PC-3 (cell line): ENCODE data around the gene IGFBP6. TPM values are rescaled to one million over a fixed set of nuclear protein-coding genes. Genes with fewer than 3 reads are reported as not detected.

Experiments used
- ATAC-seq: fragments of 200-7000 bp; cut with Tn5 transposase; 2 replicates; pipeline ENCODE4 v1.9.1; 2020; ENCODE audit warnings: mild to moderate bottlenecking, moderate library complexity
- BruUV-seq: library from RNA; stranded (reverse); fragments of 400-500 nt; replicated peaks from 2 replicates; lab custom pipeline; 2021; lab: Mats Ljungman, UMichigan
- CTCF ChIA-PET: fragments of 300-600 bp; sonication (Branson Sonifier 250); formaldehyde crosslinking; loops from one replicate; lab custom pipeline; 2022; ENCODE audit warnings: antibody characterized with exemption; lab: Charles Lee
- POLR2A ChIA-PET: fragments of 300-600 bp; sonication (Branson Sonifier 250); formaldehyde crosslinking; loops from one replicate; lab custom pipeline; 2022; ENCODE audit warnings: antibody characterized with exemption; ENCODE audit not compliant: unreplicated experiment; lab: Charles Lee
- DNase-seq: peaks from one replicate; pipeline ENCODE4 v3.0.0-alpha.2; 2015
- H2AFZ ChIP-seq: fragments of 300-600 bp; sonication (generic); 2 replicates; pipeline ENCODE4 v1.6.0; 2016; ENCODE audit warnings: antibody characterized with exemption, low read length
- H3F3A ChIP-seq: fragments of 300-600 bp; sonication (generic); one replicate; pipeline ENCODE4 v1.6.0; 2017; ENCODE audit warnings: antibody characterized with exemption, low read length, control low read depth, mild to moderate bottlenecking; ENCODE audit not compliant: unreplicated experiment
- H3K27ac ChIP-seq: fragments of 300-600 bp; sonication (generic); 2 replicates; pipeline ENCODE4 v1.5.1; 2016; ENCODE audit warnings: mild to moderate bottlenecking, low read length
- H3K27me3 ChIP-seq: fragments of 300-600 bp; sonication (generic); 2 replicates; pipeline ENCODE4 v1.6.1; 2016; ENCODE audit warnings: low read length, mixed read lengths
- H3K36me3 ChIP-seq: fragments of 300-600 bp; sonication (generic); 2 replicates; pipeline ENCODE4 v1.6.1; 2016; ENCODE audit warnings: low read depth, mixed run types, low read length, mixed read lengths
- H3K4me1 ChIP-seq: fragments of 300-600 bp; sonication (generic); 2 replicates; pipeline ENCODE4 v1.5.1; 2016; ENCODE audit warnings: low read length; ENCODE audit not compliant: insufficient read depth
- H3K4me2 ChIP-seq: fragments of 300-600 bp; sonication (generic); 2 replicates; pipeline ENCODE4 v1.6.0; 2016; ENCODE audit warnings: low read length
- H3K4me3 ChIP-seq: fragments of 300-600 bp; sonication (generic); 2 replicates; pipeline ENCODE4 v1.5.1; 2016; ENCODE audit warnings: mild to moderate bottlenecking, low read length, mixed read lengths
- H3K79me2 ChIP-seq: fragments of 300-600 bp; sonication (generic); 2 replicates; pipeline ENCODE4 v1.6.1; 2017; ENCODE audit warnings: low read length, mixed read lengths
- H3K9ac ChIP-seq: fragments of 300-600 bp; sonication (generic); 2 replicates; pipeline ENCODE4 v1.6.0; 2016; ENCODE audit warnings: mild to moderate bottlenecking, low read length
- H3K9me2 ChIP-seq: fragments of 300-600 bp; sonication (generic); replicated peaks from 2 replicates; pipeline ENCODE4 v1.6.1; 2016; ENCODE audit warnings: mixed run types, low read length, mixed read lengths
- H3K9me3 ChIP-seq: fragments of 300-600 bp; sonication (generic); 2 replicates; pipeline ENCODE4 v1.6.1; 2016; ENCODE audit warnings: low read length, mixed read lengths
- H4K20me1 ChIP-seq: fragments of 300-600 bp; sonication (generic); 2 replicates; pipeline ENCODE4 v1.6.1; 2016; ENCODE audit warnings: low read length, mixed read lengths
- EZH2 ChIP-seq: fragments of 300-600 bp; sonication (generic); IDR thresholded peaks from one replicate; pipeline ENCODE4 v1.6.1; 2017; ENCODE audit warnings: antibody characterized with exemption, mild to moderate bottlenecking, low read length; ENCODE audit not compliant: unreplicated experiment
- EZH2phosphoT487 ChIP-seq: fragments of 300-600 bp; sonication (generic); IDR thresholded peaks from 2 replicates; pipeline ENCODE4 v1.6.1; 2018; ENCODE audit warnings: mild to moderate bottlenecking, antibody characterized with exemption, low read length, borderline replicate concordance
- intact Hi-C: fragments of 100-400 bp; cut with micrococcal nuclease; formaldehyde crosslinking; loops from 2 replicates; pipeline ENCODE4 v1.9.0; 2023
- total RNA-seq: library from RNA; depleted of rRNA; stranded (reverse); fragments of >200 nt; gene quantifications from 2 replicates; pipeline ENCODE4 v1.2.3, GENCODE V29; 2014
- TF ChIP-seq, protein P1 (sequence below): fragments of 300-600 bp; sonication (generic); conservative IDR thresholded peaks from 2 replicates; pipeline ENCODE4 v1.5.1; 2017; ENCODE audit warnings: antibody characterized with exemption, low read depth, mild to moderate bottlenecking, low read length

Gene IGFBP6
- total RNA-seq, 1 experiment from 2014 or later, result 256 TPM

- H3K4me2 ChIP-seq, result peak overlapping the region; percentile 86; the same call in 1 of the 2 replicates
- H3K9me2 ChIP-seq, result no peaks in the 10 kb centered on the region
- H3K9me3 ChIP-seq, result no peaks in the 10 kb centered on the region
- H3F3A ChIP-seq, result peaks cover 3% of the 10 kb centered on the region
- no TSS peak for BruUV-seq
- intact Hi-C loops, result no loop called here
- POLR2A ChIA-PET, result no interaction called here
- no peak overlapping the region for H3K4me3 ChIP-seq
- 0 out of 2 replicates have a peak, but pooled peaks cover 4% of the 10 kb centered on the region for H3K79me2 ChIP-seq
- H4K20me1 ChIP-seq, result no peaks in the 10 kb centered on the region
- peak; percentile 19 for DNase-seq
- no peak overlapping the region for H3K9ac ChIP-seq
- no peak for ATAC-seq
- CTCF ChIA-PET, result no interaction called here
- no peak overlapping the region for H3K27ac ChIP-seq
- peaks cover 39% of the 10 kb centered on the region for H3K4me1 ChIP-seq
- no peak overlapping the region for H2AFZ ChIP-seq
- no peaks in the 10 kb centered on the region for H3K27me3 ChIP-seq
- TF ChIP-seq EZH2phosphoT487, result no peak
- no peak for TF ChIP-seq EZH2
- TF ChIP-seq, protein P1, sequence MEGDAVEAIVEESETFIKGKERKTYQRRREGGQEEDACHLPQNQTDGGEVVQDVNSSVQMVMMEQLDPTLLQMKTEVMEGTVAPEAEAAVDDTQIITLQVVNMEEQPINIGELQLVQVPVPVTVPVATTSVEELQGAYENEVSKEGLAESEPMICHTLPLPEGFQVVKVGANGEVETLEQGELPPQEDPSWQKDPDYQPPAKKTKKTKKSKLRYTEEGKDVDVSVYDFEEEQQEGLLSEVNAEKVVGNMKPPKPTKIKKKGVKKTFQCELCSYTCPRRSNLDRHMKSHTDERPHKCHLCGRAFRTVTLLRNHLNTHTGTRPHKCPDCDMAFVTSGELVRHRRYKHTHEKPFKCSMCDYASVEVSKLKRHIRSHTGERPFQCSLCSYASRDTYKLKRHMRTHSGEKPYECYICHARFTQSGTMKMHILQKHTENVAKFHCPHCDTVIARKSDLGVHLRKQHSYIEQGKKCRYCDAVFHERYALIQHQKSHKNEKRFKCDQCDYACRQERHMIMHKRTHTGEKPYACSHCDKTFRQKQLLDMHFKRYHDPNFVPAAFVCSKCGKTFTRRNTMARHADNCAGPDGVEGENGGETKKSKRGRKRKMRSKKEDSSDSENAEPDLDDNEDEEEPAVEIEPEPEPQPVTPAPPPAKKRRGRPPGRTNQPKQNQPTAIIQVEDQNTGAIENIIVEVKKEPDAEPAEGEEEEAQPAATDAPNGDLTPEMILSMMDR, result no peak
- 0 out of 2 replicates have a peak, but pooled peaks cover 3% of the 10 kb centered on the region for H3K36me3 ChIP-seq
These were observed 1.3 kb upstream of the IGFBP6 start for GRCh38 chr12:53096089-53096741.

- DNase-seq, result no peak
- Histone ChIP-seq H3K36me3 (0 out of 2 replicates have a peak, but pooled peaks cover 3% of the 10 kb centered on the region), H3K9me2 (no peaks in the 10 kb centered on the region), H4K20me1 (no peaks in the 10 kb centered on the region), H3K79me2 (0 out of 2 replicates have a peak, but pooled peaks cover 4% of the 10 kb centered on the region), H3F3A (peaks cover 3% of the 10 kb centered on the region), H3K9me3 (no peaks in the 10 kb centered on the region), H3K9ac (0 out of 2 replicates have a peak overlapping the region, but pooled peaks have one; percentile 61), H3K4me2 (peak overlapping the region; percentile 86), H3K27ac (no peak overlapping the region), H3K4me3 (peak overlapping the region; percentile 96), H3K4me1 (peaks cover 39% of the 10 kb centered on the region), H2AFZ (peak overlapping the region; percentile 93; the same call in 1 of the 2 replicates), H3K27me3 (no peaks in the 10 kb centered on the region)
- intact Hi-C loops, result no loop called here
- CTCF ChIA-PET, result no interaction called here
- TF ChIP-seq, protein P1, result no peak
- TF ChIP-seq EZH2 (no peak), EZH2phosphoT487 (no peak)
- POLR2A ChIA-PET, result no interaction called here
- no peak for ATAC-seq
- no TSS peak for BruUV-seq
These were observed 708 bp upstream of the IGFBP6 start for GRCh38 chr12:53096759-53097158.

DNA sequence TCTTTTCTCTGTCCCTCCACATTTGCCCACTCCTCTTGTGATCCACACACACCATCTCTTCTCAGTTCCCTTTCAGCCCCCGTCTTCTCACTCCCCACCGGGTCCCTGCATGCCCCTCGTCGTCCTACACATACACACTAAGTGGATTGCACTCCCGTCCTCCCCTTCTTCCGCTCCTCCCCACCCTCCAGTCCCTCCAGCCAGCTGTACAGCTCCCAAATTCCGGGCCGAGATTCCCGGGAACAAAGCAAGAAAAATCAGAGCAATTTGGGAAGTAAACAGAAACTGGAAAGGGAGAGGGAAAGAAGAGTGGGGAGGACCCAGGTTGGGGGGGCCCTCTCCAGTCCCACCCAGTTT is 282 bp upstream of the IGFBP6 start:
- no peaks in the 10 kb centered on the region for H3K9me2 ChIP-seq
- peaks cover 3% of the 10 kb centered on the region for H3F3A ChIP-seq
- no peak for DNase-seq
- peaks cover 39% of the 10 kb centered on the region for H3K4me1 ChIP-seq
- intact Hi-C loops, result no loop called here
- peak overlapping the region; percentile 86 for H3K4me2 ChIP-seq
- H3K27ac ChIP-seq, result peak overlapping the region; percentile 83; the same call in 1 of the 2 replicates
- BruUV-seq, result no TSS peak
- no peak for TF ChIP-seq EZH2
- TF ChIP-seq, protein P1, result no peak
- TF ChIP-seq EZH2phosphoT487, result no peak
- ATAC-seq, result peak; percentile 2; the same call in 1 of the 2 replicates
- H3K9me3 ChIP-seq, result no peaks in the 10 kb centered on the region
- peak overlapping the region; percentile 96 for H3K4me3 ChIP-seq
- H2AFZ ChIP-seq, result peak overlapping the region; percentile 93
- POLR2A ChIA-PET, result no interaction called here
- CTCF ChIA-PET, result no interaction called here
- peak overlapping the region; percentile 61 for H3K9ac ChIP-seq
- no peaks in the 10 kb centered on the region for H4K20me1 ChIP-seq
- H3K27me3 ChIP-seq, result no peaks in the 10 kb centered on the region
- 0 out of 2 replicates have a peak, but pooled peaks cover 3% of the 10 kb centered on the region for H3K36me3 ChIP-seq
- 0 out of 2 replicates have a peak, but pooled peaks cover 4% of the 10 kb centered on the region for H3K79me2 ChIP-seq
